Mucosa of descending colon (tissue), 3 donors: Measurements from ENCODE around the gene NOL4L. TPM values are rescaled to one million over a fixed set of nuclear protein-coding genes. Genes with fewer than 3 reads are reported as not detected.

Experiments used
- ATAC-seq: fragments of 200-7000 bp; cut with Tn5 transposase; one replicate; pipeline ENCODE4 v1.9.1; 2020; ENCODE audit warnings: mild to moderate bottlenecking, moderate library complexity
- DNase-seq, 3 donors: peaks; one replicate each; pipeline ENCODE4 v3.0.0-alpha.2; 2020
- H3K36me3 ChIP-seq: fragments of 200-600 bp; one replicate; pipeline ENCODE4 v1.8.0; 2021; ENCODE audit warnings: low read depth, mild to moderate bottlenecking
- H3K4me1 ChIP-seq: fragments of 200-600 bp; one replicate; pipeline ENCODE4 v1.8.0; 2021; ENCODE audit warnings: low read depth, mild to moderate bottlenecking
- H3K4me3 ChIP-seq: fragments of 200-600 bp; one replicate; pipeline ENCODE4 v1.8.0; 2021; ENCODE audit warnings: mild to moderate bottlenecking
- H3K9me3 ChIP-seq: fragments of 200-600 bp; one replicate; pipeline ENCODE4 v1.8.0; 2021; ENCODE audit warnings: mild to moderate bottlenecking
- intact Hi-C, 2 donors: fragments of 100-400 bp; cut with DNase I in 1 of 2; cut with micrococcal nuclease in 1 of 2; formaldehyde crosslinking; loops; one replicate each; pipeline versions ENCODE4 v1.11.0 to v1.11.1; 2022; cut with DNase I, micrococcal nuclease
- total RNA-seq, 3 donors: library from RNA; stranded (reverse); fragmentation: NEBNext Ultra II Directional in 2 of 3; extraction: Animal tissue kit (Norgen Biotek cat#: 25700) in 2 of 3; gene quantifications; one replicate each; pipeline versions ENCODE4 v1.2.1 to v1.2.4, GENCODE V29; 2021 to 2023
- TF ChIP-seq, protein P1 (sequence below): fragments of 200-600 bp; IDR thresholded peaks from one replicate; pipeline ENCODE4 v1.8.0; 2022; ENCODE audit warnings: antibody characterized with exemption, mild to moderate bottlenecking
- donor health status: DM: no; HTN: no; CAD: no; lungs with moderate emphysema.
- donor health status: DM: no; HTN: no; CAD: no.
- donor health status: DM: no; HTN: yes; CAD: no.

The NOL4L gene
- total RNA-seq, 3 donors from 2014 or later, result 46.1 to 75.3 (median 55.1) TPM

DNA sequence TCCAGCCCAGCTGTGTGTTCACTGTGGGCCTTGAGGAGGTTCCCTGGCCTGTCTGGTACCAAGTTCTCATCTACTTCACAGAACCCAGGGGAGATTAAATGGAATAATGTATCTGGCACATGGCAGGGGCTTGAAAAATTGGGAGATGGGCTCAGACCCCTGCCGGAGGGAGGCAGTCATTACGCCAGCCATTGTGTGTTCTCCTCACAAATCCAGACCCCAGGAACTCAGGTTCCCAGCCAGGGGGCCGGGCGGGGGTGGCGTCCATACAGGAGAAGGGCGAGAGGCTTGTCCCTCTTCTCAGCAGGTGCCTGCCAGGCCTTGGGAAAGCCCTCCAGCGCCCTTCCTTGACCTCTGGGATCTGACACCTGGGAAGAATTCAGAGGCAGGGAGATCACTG, 8.1 kb downstream of the NOL4L start:
- TF ChIP-seq, protein P1, sequence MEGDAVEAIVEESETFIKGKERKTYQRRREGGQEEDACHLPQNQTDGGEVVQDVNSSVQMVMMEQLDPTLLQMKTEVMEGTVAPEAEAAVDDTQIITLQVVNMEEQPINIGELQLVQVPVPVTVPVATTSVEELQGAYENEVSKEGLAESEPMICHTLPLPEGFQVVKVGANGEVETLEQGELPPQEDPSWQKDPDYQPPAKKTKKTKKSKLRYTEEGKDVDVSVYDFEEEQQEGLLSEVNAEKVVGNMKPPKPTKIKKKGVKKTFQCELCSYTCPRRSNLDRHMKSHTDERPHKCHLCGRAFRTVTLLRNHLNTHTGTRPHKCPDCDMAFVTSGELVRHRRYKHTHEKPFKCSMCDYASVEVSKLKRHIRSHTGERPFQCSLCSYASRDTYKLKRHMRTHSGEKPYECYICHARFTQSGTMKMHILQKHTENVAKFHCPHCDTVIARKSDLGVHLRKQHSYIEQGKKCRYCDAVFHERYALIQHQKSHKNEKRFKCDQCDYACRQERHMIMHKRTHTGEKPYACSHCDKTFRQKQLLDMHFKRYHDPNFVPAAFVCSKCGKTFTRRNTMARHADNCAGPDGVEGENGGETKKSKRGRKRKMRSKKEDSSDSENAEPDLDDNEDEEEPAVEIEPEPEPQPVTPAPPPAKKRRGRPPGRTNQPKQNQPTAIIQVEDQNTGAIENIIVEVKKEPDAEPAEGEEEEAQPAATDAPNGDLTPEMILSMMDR, result no peak
- Histone ChIP-seq H3K9me3 (no peaks in the 10 kb centered on the region), H3K36me3 (no peaks in the 10 kb centered on the region), H3K4me1 (no peaks in the 10 kb centered on the region), H3K4me3 (no peak overlapping the region)
- intact Hi-C loops, result no loop called here
- DNase-seq (no peak), ATAC-seq (no peak)

DNA sequence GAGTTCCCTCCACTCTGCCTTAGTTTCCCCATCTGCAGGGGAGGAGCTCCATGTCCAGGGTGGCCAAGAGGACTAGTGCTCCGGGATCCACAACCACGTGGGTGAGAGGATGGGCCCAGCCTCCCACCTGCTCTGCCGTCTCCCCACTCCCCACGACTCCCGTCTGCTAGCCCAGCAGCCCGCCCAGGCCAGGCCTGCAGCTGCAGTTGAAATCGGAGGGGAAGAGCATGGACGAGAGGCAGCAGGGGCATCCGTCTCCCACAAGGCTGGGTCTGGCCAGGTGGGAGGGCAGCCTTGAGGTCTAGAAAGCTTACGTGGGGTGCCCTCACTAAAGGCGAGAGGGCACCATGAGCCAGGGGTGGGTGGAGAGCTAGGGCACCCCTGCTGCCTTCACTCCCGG, 8.6 kb downstream of the NOL4L start:
- intact Hi-C loops, result no loop called here
- H3K4me3 ChIP-seq, result no peak overlapping the region
- DNase-seq (no peak), ATAC-seq (no peak)
- no peaks in the 10 kb centered on the region for H3K9me3 ChIP-seq
- TF ChIP-seq, protein P1, result no peak
- H3K4me1 ChIP-seq, result no peaks in the 10 kb centered on the region
- H3K36me3 ChIP-seq, result no peaks in the 10 kb centered on the region

DNA sequence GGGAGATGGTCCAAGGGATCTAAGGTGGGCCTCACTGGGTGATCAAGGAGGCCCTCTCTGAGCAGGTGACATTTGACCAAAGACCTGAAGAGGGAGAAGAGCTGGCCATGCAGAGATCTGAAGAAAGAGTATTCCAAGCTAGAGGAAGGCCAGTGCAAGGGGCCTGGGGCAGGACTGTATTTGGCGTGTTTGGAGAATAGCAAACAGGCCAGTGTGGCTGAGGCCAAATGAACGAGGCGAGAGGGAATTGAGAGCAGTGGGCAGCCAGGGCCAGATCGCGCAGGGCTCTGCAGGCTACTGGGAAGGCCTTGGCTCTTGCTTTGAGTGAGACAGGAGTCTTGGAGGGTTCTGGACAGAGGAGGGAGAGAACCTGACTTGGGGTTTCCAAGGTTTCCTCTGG, 9.3 kb downstream of the NOL4L start:
- no peaks in the 10 kb centered on the region for H3K36me3 ChIP-seq
- intact Hi-C loops, result no loop called here
- ATAC-seq, result no peak
- no peaks in the 10 kb centered on the region for H3K9me3 ChIP-seq
- TF ChIP-seq, protein P1, result no peak
- no peak overlapping the region for H3K4me3 ChIP-seq
- H3K4me1 ChIP-seq, result no peaks in the 10 kb centered on the region
- DNase-seq, result no peak

DNA sequence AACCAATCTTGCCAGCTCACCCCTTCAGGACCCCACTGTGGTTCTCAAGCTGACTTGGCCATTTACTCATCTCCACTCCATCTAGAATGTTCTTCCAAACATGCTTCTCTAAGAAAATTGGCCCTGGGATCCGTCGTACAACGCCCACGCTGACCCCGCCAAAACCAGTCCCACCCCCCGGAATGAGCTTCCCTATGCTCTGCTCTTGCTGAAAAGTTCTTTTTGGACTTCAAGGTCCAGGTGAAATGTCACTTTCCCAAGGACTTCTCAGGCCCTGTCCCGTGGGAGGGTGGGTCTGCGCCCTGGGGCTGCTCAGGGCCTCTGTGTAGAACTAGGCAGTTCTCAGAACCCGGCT, 9.9 kb downstream of the NOL4L start:
- H3K4me3 ChIP-seq, result no peak overlapping the region
- no peak for DNase-seq
- no peaks in the 10 kb centered on the region for H3K9me3 ChIP-seq
- no peaks in the 10 kb centered on the region for H3K36me3 ChIP-seq
- no peaks in the 10 kb centered on the region for H3K4me1 ChIP-seq
- ATAC-seq, result no peak
- TF ChIP-seq, protein P1, result no peak
- intact Hi-C loops, result no loop called here

DNA sequence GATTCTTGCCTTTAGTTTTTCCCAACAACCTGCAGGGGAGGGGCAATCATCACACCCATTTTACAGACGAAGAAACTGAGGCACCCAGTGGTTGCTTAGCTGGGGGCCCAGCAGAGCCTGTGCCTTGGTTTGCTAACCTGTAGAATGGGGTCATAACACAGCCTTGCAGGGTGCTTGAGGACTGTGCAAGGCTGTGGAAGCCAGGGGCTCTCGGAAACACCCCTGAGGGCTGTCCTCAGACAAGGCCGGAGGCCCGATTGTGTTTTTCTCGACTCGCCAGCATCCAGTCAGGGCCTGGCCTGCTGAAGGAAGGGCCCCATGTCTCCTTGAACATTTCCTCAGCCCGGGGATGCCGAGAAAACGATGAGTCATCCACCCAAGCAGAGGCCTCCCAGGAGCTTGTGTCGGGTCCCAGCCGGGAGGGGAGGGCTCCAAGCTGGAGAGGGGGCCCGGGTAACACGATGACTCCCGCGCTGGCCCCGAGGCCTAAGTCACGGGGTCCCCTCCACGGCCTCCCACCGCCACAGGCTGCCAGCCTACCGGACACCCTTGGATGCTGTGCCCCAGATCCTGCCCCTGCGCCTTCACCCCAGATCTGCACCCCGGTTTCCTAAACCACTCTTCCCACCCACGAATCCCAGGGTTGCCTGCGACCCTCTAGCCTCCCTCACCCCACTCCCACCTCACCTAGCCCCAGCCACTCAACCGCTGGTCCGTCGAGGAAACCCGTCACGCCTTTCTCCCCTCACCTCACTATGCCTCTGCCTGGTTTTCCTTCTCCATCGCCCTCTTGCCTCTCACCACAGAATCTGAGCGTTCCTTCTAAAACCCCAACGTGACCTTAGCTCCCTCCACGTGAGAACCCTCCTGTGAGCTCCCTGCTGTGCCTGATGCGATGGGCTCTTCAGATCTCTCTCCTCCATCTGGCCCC, 10.6 kb downstream of the NOL4L start:
- H3K4me1 ChIP-seq, result no peaks in the 10 kb centered on the region
- DNase-seq (no peak), ATAC-seq (no peak)
- TF ChIP-seq, protein P1, result no peak
- no peaks in the 10 kb centered on the region for H3K9me3 ChIP-seq
- H3K4me3 ChIP-seq, result no peak overlapping the region
- intact Hi-C loops, result no loop called here
- H3K36me3 ChIP-seq, result no peaks in the 10 kb centered on the region
